NCI-H2029 (cell line): Measurements from ENCODE around the gene RSPH4A.
"Not testable (repeated sequence)": the region's sequence is repeated elsewhere in the genome, so short reads cannot be mapped to it uniquely, and the experiment has no call there.

Experiments
- DNase-seq: peaks from one replicate; lab custom pipeline; 2025; lab: John Stamatoyannopoulos, UW

Gene RSPH4A

DNA sequence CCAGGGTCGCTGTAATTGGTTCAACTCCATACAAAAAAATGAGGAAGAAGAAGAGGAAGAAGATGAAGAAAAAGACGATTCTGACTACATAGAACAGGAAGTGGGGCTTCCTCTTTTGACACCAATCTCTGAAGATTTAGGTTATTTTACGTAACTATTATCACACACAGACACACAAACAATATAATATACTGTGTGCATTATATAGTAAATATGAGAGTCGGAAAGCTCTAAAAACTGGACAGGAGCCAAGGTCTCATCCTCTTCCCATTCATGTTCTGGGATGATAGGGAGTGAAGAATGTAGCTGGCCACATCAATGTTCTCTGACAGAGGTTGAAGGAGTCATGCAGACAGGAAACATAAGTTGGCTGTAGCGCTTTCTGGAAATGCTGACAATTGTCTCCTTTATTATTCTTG lies 13.3 kb downstream of the RSPH4A start:
- DNase-seq = peak; percentile 88

GRCh38 chr6:116631379-116631990 lies 15.2 kb downstream of the RSPH4A start:
- peak; percentile 100 for DNase-seq

DNA sequence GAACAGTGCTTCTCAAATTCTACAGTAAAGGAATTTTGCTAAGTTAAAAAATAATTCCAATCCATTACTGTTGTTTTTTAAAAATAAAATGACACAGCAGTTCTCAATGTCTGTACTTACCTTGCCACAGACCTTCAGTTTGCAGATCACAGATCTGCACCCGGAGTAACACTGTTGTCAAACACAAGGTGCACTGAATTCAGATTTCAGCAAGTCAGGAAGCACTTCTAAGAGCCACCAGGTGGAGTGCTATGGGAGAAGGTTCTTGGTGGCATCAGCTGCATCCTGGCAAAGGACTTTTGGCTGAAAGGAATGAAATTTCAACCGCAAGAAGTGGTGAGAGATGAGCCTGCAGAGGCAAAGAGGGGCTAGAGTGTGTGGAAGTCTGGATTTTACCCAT lies 17.4 kb downstream of the RSPH4A start:
- peak; percentile 99 for DNase-seq

GRCh38 chr6:116648156-116648555 lies 31.9 kb downstream of the RSPH4A start:
- DNase-seq = no peak

GRCh38 chr6:116649129-116649528 lies 32.9 kb downstream of the RSPH4A start:
- no peak for DNase-seq

- DNase-seq = no peak
These were observed 35.6 kb downstream of the RSPH4A start for GRCh38 chr6:116651916-116652315.

DNA sequence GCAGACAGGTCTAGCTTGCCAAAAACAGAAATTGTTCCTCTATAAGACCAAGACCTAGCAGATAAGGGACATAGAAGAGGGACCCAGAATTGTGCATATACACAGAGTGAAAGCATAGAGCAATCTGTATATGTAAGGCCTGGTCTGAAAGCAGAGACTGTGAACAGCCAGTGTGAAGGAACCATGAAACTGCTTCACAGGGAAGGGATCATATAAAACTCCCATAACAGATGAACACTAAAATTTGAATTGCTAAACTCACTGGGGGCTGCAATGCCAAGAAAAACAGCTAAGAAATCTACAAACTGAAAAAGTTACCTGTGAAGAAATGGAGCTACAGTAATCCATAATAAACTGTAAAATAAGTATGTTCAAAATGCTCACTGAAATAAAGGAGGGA lies 45.3 kb downstream of the RSPH4A start:
- no peak for DNase-seq

- DNase-seq = no peak
These were observed 45.9 kb downstream of the RSPH4A start for GRCh38 chr6:116662202-116662601.

- no peak for DNase-seq
These were observed 47.0 kb downstream of the RSPH4A start for GRCh38 chr6:116663308-116663707.

- not testable (repeated sequence) for DNase-seq
These were observed 47.9 kb downstream of the RSPH4A start for GRCh38 chr6:116664169-116664568.

DNA sequence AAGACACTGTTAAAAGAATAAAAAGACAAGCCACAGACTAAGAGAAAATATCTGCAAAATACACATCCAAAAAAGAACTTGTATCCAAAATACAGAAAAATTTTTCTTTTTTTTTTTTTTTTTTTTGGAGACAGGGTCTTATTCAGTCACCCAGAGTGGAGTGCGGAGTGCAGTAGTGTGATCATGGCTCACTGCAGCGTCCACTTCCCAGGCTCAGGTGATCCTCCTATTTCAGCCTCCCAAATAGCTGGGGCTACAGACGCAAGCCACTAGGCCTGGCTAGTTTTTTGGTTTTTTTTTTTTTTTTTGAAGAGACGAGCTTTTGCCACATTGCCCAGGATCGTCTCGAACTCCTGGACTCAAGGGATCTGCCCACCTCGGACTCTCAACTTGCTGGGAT lies 49.2 kb downstream of the RSPH4A start:
- DNase-seq = peak; percentile 45

DNA sequence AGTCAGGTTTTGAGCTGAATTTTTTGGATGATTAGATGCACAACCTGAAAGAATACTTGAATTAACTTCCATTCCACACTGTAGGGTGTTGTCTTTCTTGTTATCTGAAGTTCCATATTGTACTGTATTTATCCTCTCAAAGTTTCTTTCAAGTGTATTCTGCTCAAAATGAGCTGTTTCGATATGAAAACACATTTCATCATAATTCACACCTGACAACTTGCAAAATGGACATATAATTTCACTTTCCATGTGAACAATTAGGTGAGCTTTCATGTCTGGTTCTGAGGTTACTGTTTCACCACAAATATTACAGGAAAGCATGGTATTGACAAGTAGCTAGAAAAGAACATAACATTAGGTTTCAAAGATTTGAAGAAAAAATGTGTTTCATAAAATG lies 50.6 kb downstream of the RSPH4A start:
- no peak for DNase-seq

DNA sequence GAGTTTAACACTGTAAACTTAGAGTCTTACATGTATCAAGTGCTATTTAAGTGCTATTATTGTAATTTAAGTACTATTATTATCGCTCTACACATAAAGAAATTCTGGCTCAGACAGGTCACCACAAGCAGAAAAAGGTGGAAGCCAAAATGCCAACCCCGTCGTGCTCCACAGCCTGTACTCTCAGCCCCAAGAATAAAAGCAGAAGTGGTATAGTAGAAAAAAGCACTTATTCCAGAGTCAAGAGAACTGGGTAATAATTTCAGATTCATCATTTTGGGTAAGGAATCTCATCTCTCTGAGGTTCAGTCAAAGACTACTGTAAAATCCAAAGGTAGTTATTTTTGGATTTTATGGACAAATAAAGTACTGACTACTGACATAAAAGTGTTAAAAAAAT lies 51.3 kb downstream of the RSPH4A start:
- peak; percentile 57 for DNase-seq

DNA sequence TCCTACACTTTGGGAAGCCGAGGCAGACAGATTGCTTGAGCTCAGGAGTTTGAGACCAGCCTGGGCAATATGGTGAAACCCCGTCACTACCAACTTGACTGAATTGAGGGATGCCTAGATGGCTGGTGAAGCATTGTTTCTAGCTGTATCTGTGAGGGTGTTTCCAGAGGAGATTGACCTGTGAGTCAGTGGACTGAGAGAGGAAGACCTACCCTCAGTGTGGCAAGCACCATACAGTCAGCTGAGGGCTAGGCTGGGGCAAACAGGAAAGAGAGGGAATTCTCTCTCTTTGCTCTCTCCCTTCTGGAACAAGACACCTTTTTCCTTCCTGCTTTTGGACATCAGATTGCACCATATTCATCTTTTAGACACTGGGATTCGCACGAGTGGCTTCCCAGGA lies 56.0 kb downstream of the RSPH4A start:
- no peak for DNase-seq

GRCh38 chr6:116676021-116676420 lies 59.7 kb downstream of the RSPH4A start:
- DNase-seq = no peak

- peak; percentile 100 for DNase-seq
These were observed 64.8 kb downstream of the RSPH4A start, which contains the start of gene KPNA5 for GRCh38 chr6:116680880-116681672. Gene KPNA5 (plus strand): TSS chr6:116681211. CDS start chr6:116681335, 124 bp downstream.

- DNase-seq = peak; percentile 99
These were observed 66.0 kb downstream of the RSPH4A start for GRCh38 chr6:116682334-116682712.
